GM12878 (cell line): Measurements from ENCODE around the gene C1QTNF1.

Source experiments
- DPF2 ChIP-seq: fragments of 450-650 bp; IDR thresholded peaks from 2 replicates; pipeline ENCODE4 v1.6.1; 2017; ENCODE audit warnings: mild to moderate bottlenecking
- EZH2 ChIP-seq: IDR thresholded peaks from 2 replicates; pipeline ENCODE4 v1.6.1; 2012; ENCODE audit warnings: low read depth, mild to moderate bottlenecking, control low read depth, inconsistent platforms, low read length, borderline replicate concordance; ENCODE audit not compliant: control insufficient read depth
- KDM1A ChIP-seq: fragments of 200-600 bp; sonication (generic); IDR thresholded peaks from 2 replicates; pipeline ENCODE4 v1.6.1; 2016; ENCODE audit warnings: borderline replicate concordance
- PAX5 ChIP-seq: IDR thresholded peaks from 2 replicates; pipeline ENCODE4 v1.6.1; 2011; ENCODE audit warnings: low read depth, low read length, borderline replicate concordance
- RAD21 ChIP-seq: IDR thresholded peaks from 2 replicates; pipeline ENCODE4 v1.6.1; 2011; ENCODE audit warnings: mild to moderate bottlenecking, low read depth, low read length, moderate library complexity; ENCODE audit not compliant: insufficient read depth
- RELA ChIP-seq: fragments of 450-650 bp; IDR thresholded peaks from 2 replicates; pipeline ENCODE4 v1.8.0; 2014; ENCODE audit warnings: borderline replicate concordance; ENCODE audit not compliant: partially characterized antibody
- SMC3 ChIP-seq: IDR thresholded peaks from 2 replicates; pipeline ENCODE4 v1.6.1; 2011; ENCODE audit warnings: low read length, improper control_type of control experiment, borderline replicate concordance
- TF ChIP-seq, protein P1 (sequence below), 3 experiments: IDR thresholded peaks in 2 of 3; conservative IDR thresholded peaks in 1 of 3; 2 replicates each; pipeline ENCODE4 v1.5.1; 2011; ENCODE audit warnings: low read depth in 3 of 3, low read length in 3 of 3, mild to moderate bottlenecking in 3 of 3, control low read depth in 2 of 3, moderate library complexity in 2 of 3, inconsistent platforms in 1 of 3, mixed read lengths in 1 of 3; ENCODE audit not compliant: control insufficient read depth in 2 of 3, insufficient read depth in 1 of 3; ENCODE audit errors: extremely low read depth in 1 of 3

DNA sequence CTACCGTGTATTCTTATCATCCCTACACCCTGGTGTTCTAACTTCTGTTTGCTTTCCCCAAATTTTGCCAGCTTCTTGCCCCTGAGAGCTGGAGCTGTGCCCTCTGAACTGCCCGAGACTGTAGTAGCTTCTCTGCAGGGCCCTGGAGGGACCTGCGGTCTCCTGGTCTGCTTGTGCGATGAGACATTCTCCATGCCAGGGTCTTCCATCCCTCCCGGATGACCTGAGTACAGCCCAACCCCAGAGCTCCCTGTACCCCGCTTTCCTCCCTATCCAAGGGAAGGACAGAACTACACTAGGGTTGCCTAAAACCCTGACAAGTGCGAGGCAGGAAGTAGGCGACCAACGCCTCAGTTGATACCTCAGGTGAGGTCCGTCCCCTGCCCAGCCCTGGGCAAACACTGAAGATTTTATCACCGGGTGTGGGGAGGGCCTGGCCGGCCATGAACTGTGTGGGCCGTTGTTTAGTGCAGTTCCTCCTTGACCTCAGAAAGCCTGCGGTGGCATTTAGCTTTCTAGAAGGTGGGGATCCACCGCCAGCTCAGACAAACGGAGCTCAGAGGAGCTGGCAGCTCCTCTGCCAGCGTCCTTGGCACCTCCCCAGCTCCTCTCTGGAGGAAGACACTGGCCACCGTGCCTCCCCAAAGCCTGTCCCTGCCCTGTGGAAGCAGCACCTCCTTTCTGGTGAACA is 28.1 kb upstream of the C1QTNF1 start:
- TF ChIP-seq, protein P1, sequence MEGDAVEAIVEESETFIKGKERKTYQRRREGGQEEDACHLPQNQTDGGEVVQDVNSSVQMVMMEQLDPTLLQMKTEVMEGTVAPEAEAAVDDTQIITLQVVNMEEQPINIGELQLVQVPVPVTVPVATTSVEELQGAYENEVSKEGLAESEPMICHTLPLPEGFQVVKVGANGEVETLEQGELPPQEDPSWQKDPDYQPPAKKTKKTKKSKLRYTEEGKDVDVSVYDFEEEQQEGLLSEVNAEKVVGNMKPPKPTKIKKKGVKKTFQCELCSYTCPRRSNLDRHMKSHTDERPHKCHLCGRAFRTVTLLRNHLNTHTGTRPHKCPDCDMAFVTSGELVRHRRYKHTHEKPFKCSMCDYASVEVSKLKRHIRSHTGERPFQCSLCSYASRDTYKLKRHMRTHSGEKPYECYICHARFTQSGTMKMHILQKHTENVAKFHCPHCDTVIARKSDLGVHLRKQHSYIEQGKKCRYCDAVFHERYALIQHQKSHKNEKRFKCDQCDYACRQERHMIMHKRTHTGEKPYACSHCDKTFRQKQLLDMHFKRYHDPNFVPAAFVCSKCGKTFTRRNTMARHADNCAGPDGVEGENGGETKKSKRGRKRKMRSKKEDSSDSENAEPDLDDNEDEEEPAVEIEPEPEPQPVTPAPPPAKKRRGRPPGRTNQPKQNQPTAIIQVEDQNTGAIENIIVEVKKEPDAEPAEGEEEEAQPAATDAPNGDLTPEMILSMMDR (IDR thresholded peaks at IDR 0.05 in 2 of 3, conservative IDR thresholded peaks at IDR 0.05 in 1 of 3; ENCODE audit: control insufficient read depth in 2 of 3, extremely low read depth in 1 of 3, insufficient read depth in 1 of 3, low read depth in 3 of 3, low read length in 3 of 3) = no peak
- TF ChIP-seq EZH2 = no peak
- TF ChIP-seq SMC3 = no peak
- no peak for TF ChIP-seq RAD21
- no peak for TF ChIP-seq PAX5
- TF ChIP-seq KDM1A = no peak
- no peak for TF ChIP-seq RELA
- TF ChIP-seq DPF2 = no peak
